Stomach smooth muscle (tissue), 2 donors: ENCODE measurements around the gene YWHAG.
"Not testable (repeated sequence)": the region's sequence is repeated elsewhere in the genome, so short reads cannot be mapped to it uniquely, and the experiment has no call there.

Experiments
- H3K27ac ChIP-seq: one replicate; pipeline ENCODE4 v1.7.0; 2013; ENCODE audit warnings: mild to moderate bottlenecking, low read length, inconsistent platforms
- H3K27me3 ChIP-seq, 2 donors: one replicate each; pipeline ENCODE4 v1.7.0; 2013; ENCODE audit warnings: low read length in 2 of 2; ENCODE audit not compliant: insufficient read depth in 2 of 2, control insufficient read depth in 1 of 2
- H3K36me3 ChIP-seq, 2 donors: one replicate each; pipeline ENCODE4 v1.7.0; 2013; ENCODE audit warnings: low read length in 2 of 2; ENCODE audit not compliant: control insufficient read depth in 2 of 2, insufficient read depth in 2 of 2
- H3K4me1 ChIP-seq: one replicate; pipeline ENCODE4 v1.7.0; 2013; ENCODE audit warnings: low read length; ENCODE audit not compliant: control insufficient read depth, insufficient read depth
- H3K4me3 ChIP-seq, 2 donors: one replicate each; pipeline ENCODE4 v1.7.0; 2013; ENCODE audit warnings: low read length in 2 of 2
- H3K9ac ChIP-seq, 2 donors: one replicate each; pipeline ENCODE4 v1.7.0; 2013; ENCODE audit warnings: low read length in 2 of 2, mild to moderate bottlenecking in 1 of 2
- H3K9me3 ChIP-seq, 2 donors: one replicate each; pipeline ENCODE4 v1.7.0; 2013; ENCODE audit warnings: low read length in 2 of 2; ENCODE audit not compliant: control insufficient read depth in 2 of 2
- donor health status: healthy.
- donor health status: Pancreatic carcinoma.

YWHAG gene

GRCh38 chr7:76346778-76347177 is 12.0 kb downstream of the YWHAG start:
- Histone ChIP-seq H3K27ac (no peak overlapping the region), H3K4me3 (no peak overlapping the region), H3K36me3 (peaks cover 27 to 38% of the 10 kb centered on the region in 2 donors), H3K27me3 (no peaks in the 10 kb centered on the region), H3K9me3 (no peaks in the 10 kb centered on the region), H3K4me1 (peaks cover 8% of the 10 kb centered on the region), H3K9ac (no peak overlapping the region)

- Histone ChIP-seq H3K27me3 (no peaks in the 10 kb centered on the region), H3K4me3 (no peak overlapping the region), H3K4me1 (peaks cover 7% of the 10 kb centered on the region), H3K36me3 (peaks cover 27 to 38% of the 10 kb centered on the region in 2 donors), H3K27ac (no peak overlapping the region), H3K9me3 (no peaks in the 10 kb centered on the region), H3K9ac (no peak overlapping the region)
Observed at GRCh38 chr7:76346097-76346496, 12.7 kb downstream of the YWHAG start.

DNA sequence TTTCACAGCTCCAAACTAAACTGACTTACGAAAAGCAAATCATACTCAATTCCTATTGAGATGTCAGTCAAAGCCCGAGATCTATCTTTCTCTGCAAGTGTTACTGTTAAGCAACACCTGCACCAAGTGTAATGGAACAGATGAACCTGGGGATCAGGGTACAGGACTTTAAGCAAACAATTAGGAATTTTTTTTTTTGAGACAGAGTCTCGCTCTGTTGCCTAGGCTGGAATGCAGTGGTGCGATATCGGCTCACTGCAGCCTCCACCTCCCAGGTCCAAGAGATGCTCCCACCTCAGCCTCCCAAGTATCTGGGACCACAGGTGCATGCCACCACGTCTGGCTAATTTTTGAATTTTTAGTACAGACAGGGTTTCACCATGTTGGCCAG is 14.9 kb downstream of the YWHAG start:
- peaks cover 27 to 29% of the 10 kb centered on the region in 2 donors for H3K36me3 ChIP-seq
- no peaks in the 10 kb centered on the region for H3K27me3 ChIP-seq
- H3K4me3 ChIP-seq: no peak overlapping the region

DNA sequence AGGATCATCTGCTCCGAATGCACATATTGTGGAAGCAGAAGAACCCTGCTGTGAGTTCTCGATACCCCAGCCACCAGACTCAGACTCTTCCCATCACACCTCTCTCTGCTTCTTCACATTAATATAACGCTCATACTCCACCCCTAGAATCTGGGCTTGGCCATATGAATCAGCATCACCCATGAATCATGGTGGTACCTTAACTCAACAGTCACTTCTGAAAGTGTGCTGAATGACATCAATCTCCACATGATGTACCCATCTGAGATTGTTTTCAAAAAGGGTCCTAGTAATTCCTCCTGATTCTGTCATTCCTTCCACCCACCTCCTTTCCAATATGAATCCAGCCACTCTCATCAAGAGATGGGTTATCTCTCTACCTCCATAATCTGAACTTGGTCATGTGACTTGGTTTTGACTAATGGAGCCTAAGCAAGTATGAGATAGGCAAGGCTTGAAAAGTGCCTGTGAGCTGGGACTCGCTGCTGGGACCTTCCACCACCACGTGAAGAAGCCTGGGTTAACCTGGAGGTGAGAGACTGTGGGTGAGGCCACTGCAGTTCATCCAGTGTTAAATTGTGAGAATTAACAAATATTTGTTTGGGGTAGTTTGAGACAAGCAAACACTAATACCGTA is 15.4 kb downstream of the YWHAG start:
- H3K9me3 ChIP-seq: no peaks in the 10 kb centered on the region
- H3K36me3 ChIP-seq: peaks cover 29% of the 10 kb centered on the region in 2 donors
- H3K27ac ChIP-seq: no peak overlapping the region
- peaks cover 11% of the 10 kb centered on the region for H3K4me1 ChIP-seq
- H3K9ac ChIP-seq: no peak overlapping the region
- H3K27me3 ChIP-seq: no peaks in the 10 kb centered on the region
- H3K4me3 ChIP-seq: no peak overlapping the region

More for the DNA sequence above, 14.9 kb downstream of the YWHAG start:
- no peak overlapping the region for H3K9ac ChIP-seq
- H3K27ac ChIP-seq: no peak overlapping the region
- no peaks in the 10 kb centered on the region for H3K9me3 ChIP-seq
- peaks cover 11% of the 10 kb centered on the region for H3K4me1 ChIP-seq

DNA sequence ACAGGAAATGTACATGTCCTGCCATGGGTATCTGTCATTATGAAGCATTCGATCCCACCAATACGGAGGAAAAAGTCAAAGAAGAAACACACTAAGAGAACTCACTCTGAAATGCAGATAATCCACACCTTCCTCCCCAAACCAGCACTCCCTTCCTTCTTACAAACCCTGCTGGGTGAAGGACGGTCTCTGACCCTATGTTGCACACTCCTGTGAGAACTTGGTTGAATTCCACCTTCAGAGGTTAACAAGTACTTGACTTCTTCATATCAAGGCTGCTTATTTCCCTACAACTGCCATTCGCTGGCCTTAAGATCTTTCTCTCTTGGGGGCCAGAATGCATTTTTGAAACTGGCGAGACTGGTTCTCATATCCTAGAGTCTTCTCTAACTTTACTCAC is 16.6 kb downstream of the YWHAG start:
- no peaks in the 10 kb centered on the region for H3K9me3 ChIP-seq
- no peak overlapping the region for H3K27ac ChIP-seq
- peaks cover 29% of the 10 kb centered on the region in 2 donors for H3K36me3 ChIP-seq
- no peaks in the 10 kb centered on the region for H3K27me3 ChIP-seq
- peaks cover 15% of the 10 kb centered on the region for H3K4me1 ChIP-seq
- no peak overlapping the region for H3K9ac ChIP-seq
- no peak overlapping the region for H3K4me3 ChIP-seq

- no peak overlapping the region for H3K9ac ChIP-seq
- H3K4me1 ChIP-seq: peaks cover 11% of the 10 kb centered on the region
- peaks cover 15% of the 10 kb centered on the region in 2 donors for H3K36me3 ChIP-seq
- H3K4me3 ChIP-seq: no peak overlapping the region
- H3K27me3 ChIP-seq: no peaks in the 10 kb centered on the region
- no peaks in the 10 kb centered on the region for H3K9me3 ChIP-seq
- no peak overlapping the region for H3K27ac ChIP-seq
Observed at GRCh38 chr7:76340617-76341131, 18.1 kb downstream of the YWHAG start.

DNA sequence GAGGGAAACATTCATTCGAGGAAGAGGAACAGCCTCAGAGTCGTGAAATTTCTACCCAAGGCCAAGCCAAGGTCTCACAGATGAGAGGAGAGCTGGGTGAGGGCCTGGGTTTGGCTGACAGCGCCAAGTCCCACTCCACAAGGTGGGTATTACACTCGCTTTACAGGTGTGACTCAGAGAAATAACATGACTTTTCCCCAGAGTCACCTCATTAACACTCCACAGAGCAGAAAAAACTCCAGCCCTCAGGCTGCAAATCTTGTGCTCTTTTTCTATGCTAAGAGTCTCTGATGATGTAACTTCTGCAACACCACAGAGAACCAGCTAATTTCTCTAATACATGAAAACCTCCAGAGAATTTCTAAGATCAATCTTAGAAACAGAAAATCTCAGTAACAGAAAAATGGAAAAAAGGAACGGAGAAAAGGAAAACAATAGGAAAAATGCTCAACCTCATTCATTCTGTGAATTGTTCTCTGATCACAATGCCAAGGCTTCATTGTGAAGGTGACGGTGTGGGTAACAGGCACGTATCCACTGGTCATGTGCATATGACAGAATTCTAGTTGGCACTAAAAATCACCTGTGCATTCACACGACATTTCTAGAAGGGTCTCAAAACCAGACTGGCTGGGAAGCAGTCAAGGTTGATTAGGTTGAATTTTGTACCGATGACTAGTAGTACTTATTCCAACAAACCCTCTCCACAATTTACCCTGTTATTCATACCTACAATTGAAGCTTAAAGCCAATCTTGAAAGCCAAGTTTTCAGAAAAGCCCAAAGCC is 20.3 kb downstream of the YWHAG start:
- no peak overlapping the region for H3K27ac ChIP-seq
- no peak overlapping the region for H3K9ac ChIP-seq
- no peaks in the 10 kb centered on the region for H3K27me3 ChIP-seq
- H3K4me1 ChIP-seq: peaks cover 14% of the 10 kb centered on the region
- H3K9me3 ChIP-seq: no peaks in the 10 kb centered on the region
- H3K4me3 ChIP-seq: no peak overlapping the region
- peaks cover under 1 to 3% of the 10 kb centered on the region in 2 donors for H3K36me3 ChIP-seq

- Histone ChIP-seq H3K27me3 (no peaks in the 10 kb centered on the region), H3K9me3 (no peaks in the 10 kb centered on the region), H3K9ac (no peak overlapping the region), H3K4me3 (no peak overlapping the region), H3K27ac (no peak overlapping the region), H3K4me1 (peaks cover 26% of the 10 kb centered on the region), H3K36me3 (peaks cover 0 to 2% of the 10 kb centered on the region in 2 donors)
Observed at GRCh38 chr7:76337147-76337546, 21.6 kb downstream of the YWHAG start.

- Histone ChIP-seq H3K36me3 (peaks cover 0 to 5% of the 10 kb centered on the region in 2 donors), H3K4me3 (no peak overlapping the region), H3K27me3 (no peaks in the 10 kb centered on the region), H3K9me3 (no peaks in the 10 kb centered on the region), H3K27ac (no peak overlapping the region), H3K4me1 (peaks cover 31% of the 10 kb centered on the region), H3K9ac (no peak overlapping the region)
Observed at GRCh38 chr7:76336094-76336493, 22.7 kb downstream of the YWHAG start.

GRCh38 chr7:76335417-76335816 is 23.4 kb downstream of the YWHAG start:
- H3K4me3 ChIP-seq, H3K27me3 ChIP-seq, H3K36me3 ChIP-seq, H3K9ac ChIP-seq, H3K27ac ChIP-seq, H3K9me3 ChIP-seq: not testable (repeated sequence)
- H3K4me1 ChIP-seq: peaks cover 33% of the 10 kb centered on the region
